Hepatocyte (in vitro differentiated cells): ENCODE measurements around the gene IL22RA2. TPM values are rescaled to one million over a fixed set of nuclear protein-coding genes. Genes with fewer than 3 reads are reported as not detected.
A peak's percentile ranks its signal among the peaks of the same experiment; 100 is the strongest.

Experiments used
- DNase-seq: peaks from one replicate; pipeline ENCODE4 v3.0.0-alpha.2; 2016; ENCODE audit warnings: low spot score
- H2AFZ ChIP-seq: fragments of 200-600 bp; sonication (generic); 2 replicates; pipeline ENCODE4 v1.6.0; 2016; ENCODE audit warnings: antibody characterized with exemption, mild to moderate bottlenecking
- H3K27ac ChIP-seq: fragments of 200-600 bp; sonication (generic); 2 replicates; pipeline ENCODE4 v1.5.1; 2016; ENCODE audit warnings: mild to moderate bottlenecking
- H3K27me3 ChIP-seq: fragments of 200-600 bp; sonication (generic); 2 replicates; pipeline ENCODE4 v1.6.1; 2016
- H3K36me3 ChIP-seq: fragments of 200-600 bp; sonication (generic); replicated peaks from 2 replicates; pipeline ENCODE4 v1.5.1; 2016; ENCODE audit warnings: low read depth; ENCODE audit not compliant: insufficient read depth
- H3K4me1 ChIP-seq: fragments of 200-600 bp; sonication (generic); 2 replicates; pipeline ENCODE4 v1.5.1; 2016; ENCODE audit warnings: mild to moderate bottlenecking, moderate library complexity; ENCODE audit not compliant: insufficient read depth
- H3K4me2 ChIP-seq: fragments of 200-600 bp; sonication (generic); 2 replicates; pipeline ENCODE4 v1.6.0; 2016
- H3K4me3 ChIP-seq: fragments of 200-600 bp; sonication (generic); 2 replicates; pipeline ENCODE4 v1.5.1; 2016; ENCODE audit warnings: mild to moderate bottlenecking
- H3K79me2 ChIP-seq: fragments of 200-600 bp; sonication (generic); 2 replicates; pipeline ENCODE4 v1.6.0; 2017; ENCODE audit warnings: mild to moderate bottlenecking
- H3K9me2 ChIP-seq: fragments of 200-600 bp; sonication (generic); replicated peaks from 2 replicates; pipeline ENCODE4 v1.6.0; 2017; ENCODE audit warnings: mild to moderate bottlenecking; ENCODE audit not compliant: insufficient read depth
- H3K9me3 ChIP-seq: fragments of 200-600 bp; sonication (generic); 2 replicates; pipeline ENCODE4 v1.5.1; 2016; ENCODE audit warnings: low read depth, mild to moderate bottlenecking
- H4K20me1 ChIP-seq: fragments of 200-600 bp; sonication (generic); 2 replicates; pipeline ENCODE4 v1.6.0; 2016; ENCODE audit warnings: mild to moderate bottlenecking; ENCODE audit not compliant: insufficient read depth, poor library complexity, severe bottlenecking
- EZH2 ChIP-seq: fragments of 200-600 bp; sonication (generic); IDR thresholded peaks from 2 replicates; pipeline ENCODE4 v1.6.1; 2016; ENCODE audit warnings: antibody characterized with exemption, mild to moderate bottlenecking, borderline replicate concordance
- EZH2phosphoT487 ChIP-seq: fragments of 200-600 bp; sonication (generic); IDR thresholded peaks from one replicate; pipeline ENCODE4 v1.6.1; 2018; ENCODE audit warnings: antibody characterized with exemption, mild to moderate bottlenecking, low read depth, moderate library complexity; ENCODE audit not compliant: unreplicated experiment, severe bottlenecking
- WGBS: methylation state at CpG from one replicate; pipeline ENCODE4 v1.1.6; 2016; ENCODE audit warnings: low lambda C conversion rate; ENCODE audit errors: missing lambda C conversion rate; 5-methylcytosine and 5-hydroxymethylcytosine counted together
- polyA plus RNA-seq: library from polyadenylated mRNA; unstranded; fragments of >200 nt; fragmentation: Nextera tagmentation; extraction: Ambion mirVana; gene quantifications from 2 replicates; pipeline ENCODE4 v1.2.1, GENCODE V29; 2016
- total RNA-seq: library from RNA; depleted of rRNA; stranded (reverse); fragments of >200 nt; gene quantifications from 2 replicates; pipeline ENCODE4 v1.2.3, GENCODE V29; 2014
- TF ChIP-seq, protein P1 (sequence below): fragments of 200-600 bp; sonication (generic); IDR thresholded peaks from 2 replicates; pipeline ENCODE4 v1.5.1; 2016; ENCODE audit warnings: antibody characterized with exemption, mild to moderate bottlenecking; ENCODE audit not compliant: poor library complexity

IL22RA2 gene
- total and polyA plus RNA-seq, 2 experiments from 2014 or later: not detected

DNA sequence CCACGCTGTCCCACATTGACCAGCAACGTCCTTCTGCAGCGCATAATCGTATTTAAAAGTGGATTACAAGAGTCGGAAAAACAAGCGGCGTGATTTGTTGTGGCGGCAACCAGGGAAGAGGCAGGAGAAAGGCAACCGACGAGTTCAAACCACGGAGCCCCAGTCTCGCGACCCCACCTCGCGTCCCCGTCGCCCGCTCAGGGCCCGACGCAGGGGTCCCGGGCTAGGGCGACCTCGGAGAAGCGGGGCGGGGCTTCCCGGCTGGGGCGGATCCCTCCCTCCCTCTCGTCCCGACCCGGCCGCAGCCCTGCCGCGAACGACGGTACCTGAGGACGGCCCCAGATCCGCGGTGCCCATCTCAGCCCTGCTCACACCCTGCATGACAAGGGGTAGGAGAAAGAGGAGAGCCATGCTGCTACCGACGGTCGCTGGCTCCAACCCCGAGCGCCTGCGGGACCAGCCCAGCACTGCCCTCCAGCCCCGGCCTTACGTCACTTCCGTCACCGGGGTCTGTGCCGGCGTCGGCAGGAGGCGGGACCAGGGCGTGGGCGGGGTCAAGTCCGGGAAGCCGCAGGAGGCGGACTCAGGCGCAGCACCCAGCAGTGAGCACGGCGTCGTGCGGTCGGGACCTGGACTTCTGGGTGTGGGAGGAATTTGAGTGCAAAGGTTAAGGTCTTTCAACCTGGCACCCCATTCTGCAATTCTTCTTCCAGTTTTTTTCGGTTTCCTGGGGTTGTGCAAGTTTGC lies 45.6 kb upstream of the IL22RA2 start, which contains the start of gene IFNGR1:
Gene IFNGR1 (minus strand): TSS at position 469 of the 747 bp plus-strand sequence. CDS start 58 bp downstream, at position 411.
- Histone ChIP-seq H4K20me1 (peaks cover 41% of the 10 kb centered on the region), H3K4me3 (peak within 1 kb of the TSS; percentile 87), H3K4me1 (peaks cover 26% of the 10 kb centered on the region), H3K79me2 (peaks cover 49% of the 10 kb centered on the region), H3K9me2 (no peaks in the 10 kb centered on the region), H3K9me3 (no peaks in the 10 kb centered on the region), H2AFZ (peak within 1 kb of the TSS; percentile 63), H3K27me3 (no peaks in the 10 kb centered on the region), H3K4me2 (peak within 1 kb of the TSS; percentile 87), H3K27ac (peak within 1 kb of the TSS; percentile 95), H3K36me3 (no peaks in the 10 kb centered on the region)
- peak; percentile 98 for DNase-seq
- TF ChIP-seq EZH2phosphoT487: no peak
- TF ChIP-seq, protein P1, sequence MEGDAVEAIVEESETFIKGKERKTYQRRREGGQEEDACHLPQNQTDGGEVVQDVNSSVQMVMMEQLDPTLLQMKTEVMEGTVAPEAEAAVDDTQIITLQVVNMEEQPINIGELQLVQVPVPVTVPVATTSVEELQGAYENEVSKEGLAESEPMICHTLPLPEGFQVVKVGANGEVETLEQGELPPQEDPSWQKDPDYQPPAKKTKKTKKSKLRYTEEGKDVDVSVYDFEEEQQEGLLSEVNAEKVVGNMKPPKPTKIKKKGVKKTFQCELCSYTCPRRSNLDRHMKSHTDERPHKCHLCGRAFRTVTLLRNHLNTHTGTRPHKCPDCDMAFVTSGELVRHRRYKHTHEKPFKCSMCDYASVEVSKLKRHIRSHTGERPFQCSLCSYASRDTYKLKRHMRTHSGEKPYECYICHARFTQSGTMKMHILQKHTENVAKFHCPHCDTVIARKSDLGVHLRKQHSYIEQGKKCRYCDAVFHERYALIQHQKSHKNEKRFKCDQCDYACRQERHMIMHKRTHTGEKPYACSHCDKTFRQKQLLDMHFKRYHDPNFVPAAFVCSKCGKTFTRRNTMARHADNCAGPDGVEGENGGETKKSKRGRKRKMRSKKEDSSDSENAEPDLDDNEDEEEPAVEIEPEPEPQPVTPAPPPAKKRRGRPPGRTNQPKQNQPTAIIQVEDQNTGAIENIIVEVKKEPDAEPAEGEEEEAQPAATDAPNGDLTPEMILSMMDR: no peak
- TF ChIP-seq EZH2: no peak
- WGBS: under 1% methylated on average over 53 of the region's 64 CpGs

DNA sequence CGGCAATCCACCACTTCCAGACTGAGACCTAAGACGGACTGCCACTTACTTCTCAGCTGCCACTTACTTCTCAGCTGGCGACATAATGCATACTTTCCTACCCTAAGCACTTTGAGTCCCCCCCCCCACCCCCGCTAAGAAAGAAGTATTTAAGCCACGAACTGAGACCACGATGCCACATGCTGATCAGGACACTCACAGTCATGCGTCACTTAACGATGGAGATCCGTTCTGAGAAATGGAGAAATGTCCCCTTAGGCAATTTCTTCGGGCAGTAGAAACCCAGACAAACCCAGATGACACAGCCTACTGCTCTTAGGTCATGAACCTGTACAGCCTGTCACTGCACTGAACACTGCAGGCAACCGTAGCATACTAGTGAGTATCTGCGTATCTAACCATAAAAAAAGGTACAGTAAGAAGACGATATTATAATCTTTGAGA lies 45.1 kb upstream of the IL22RA2 start:
- Histone ChIP-seq H3K27ac (peak overlapping the region; percentile 95), H3K4me2 (peak overlapping the region; percentile 87), H4K20me1 (peaks cover 47% of the 10 kb centered on the region), H3K36me3 (no peaks in the 10 kb centered on the region), H3K9me2 (no peaks in the 10 kb centered on the region), H3K4me1 (peaks cover 27% of the 10 kb centered on the region), H3K27me3 (no peaks in the 10 kb centered on the region), H2AFZ (peak overlapping the region; percentile 36), H3K9me3 (no peaks in the 10 kb centered on the region), H3K79me2 (peaks cover 55% of the 10 kb centered on the region), H3K4me3 (peak overlapping the region; percentile 87)
- DNase-seq: peak; percentile 56
- WGBS: 2% methylated on average over 13 of the region's 13 CpGs
- TF ChIP-seq EZH2phosphoT487 (no peak), EZH2 (no peak)
- TF ChIP-seq, protein P1: no peak

DNA sequence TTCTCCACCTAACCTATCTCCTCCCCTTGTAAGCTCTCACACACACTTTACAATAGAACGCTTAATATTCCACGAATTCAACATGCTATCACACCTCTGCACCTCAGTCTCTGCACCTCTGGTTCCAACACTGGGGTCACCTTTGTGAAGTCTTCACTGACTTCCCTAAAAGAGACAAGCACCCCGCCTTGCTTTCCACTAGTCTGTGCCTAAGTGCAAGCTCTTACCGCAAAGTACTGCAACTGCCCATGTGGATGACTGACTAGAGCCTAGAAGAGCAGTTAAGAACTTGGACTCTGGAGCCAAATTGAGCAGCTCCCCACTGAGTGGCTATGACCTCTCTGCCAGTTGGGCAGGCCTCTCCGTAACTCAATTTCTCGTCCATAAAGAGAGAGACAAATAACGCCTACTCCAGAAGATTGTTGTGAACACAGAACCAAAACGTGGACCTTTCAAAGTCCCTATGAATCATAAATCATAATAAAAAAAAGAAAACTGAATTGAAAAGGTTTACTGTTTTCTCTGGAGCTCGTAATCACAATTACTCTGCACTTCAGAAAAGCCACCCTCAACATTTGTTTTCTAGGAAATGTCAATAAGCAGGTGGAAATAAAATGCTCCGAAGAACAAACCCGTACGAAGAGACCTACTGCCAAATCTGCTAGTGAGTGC lies 44.5 kb upstream of the IL22RA2 start:
- Histone ChIP-seq H3K9me3 (no peaks in the 10 kb centered on the region), H3K9me2 (no peaks in the 10 kb centered on the region), H3K79me2 (peaks cover 60% of the 10 kb centered on the region), H3K36me3 (no peaks in the 10 kb centered on the region), H3K4me2 (peak overlapping the region; percentile 87), H3K4me1 (peaks cover 30% of the 10 kb centered on the region), H3K27ac (peak overlapping the region; percentile 95), H2AFZ (no peak overlapping the region), H4K20me1 (peaks cover 53% of the 10 kb centered on the region), H3K27me3 (no peaks in the 10 kb centered on the region), H3K4me3 (peak overlapping the region; percentile 87)
- WGBS: 49% methylated on average over 12 of the region's 12 CpGs
- TF ChIP-seq, protein P1: no peak
- TF ChIP-seq EZH2 (no peak), EZH2phosphoT487 (no peak)
- peak; percentile 57 for DNase-seq
